Osteocyte (in vitro differentiated cells): ENCODE data around the gene CDCP2. TPM values are rescaled to one million over a fixed set of nuclear protein-coding genes. Genes with fewer than 3 reads are reported as not detected.
"Not testable (repeated sequence)": the region's sequence is repeated elsewhere in the genome, so short reads cannot be mapped to it uniquely, and the experiment has no call there.

Experiments used
- DNase-seq: peaks from one replicate; pipeline ENCODE4 v3.0.0; 2021; ENCODE audit warnings: mixed read lengths; ENCODE audit not compliant: unreplicated experiment; ENCODE audit errors: extremely low spot score
- H3K27ac Mint-ChIP-seq: one replicate; pipeline ENCODE4 v1.8.0; 2021; ENCODE audit warnings: mild to moderate bottlenecking, mixed read lengths; ENCODE audit not compliant: unreplicated experiment
- H3K27me3 Mint-ChIP-seq: one replicate; pipeline ENCODE4 v1.8.0; 2021; ENCODE audit warnings: mixed read lengths; ENCODE audit not compliant: unreplicated experiment
- H3K36me3 Mint-ChIP-seq: one replicate; pipeline ENCODE4 v1.8.0; 2021; ENCODE audit warnings: mixed read lengths; ENCODE audit not compliant: unreplicated experiment
- H3K4me1 Mint-ChIP-seq: one replicate; pipeline ENCODE4 v1.8.0; 2021; ENCODE audit warnings: mixed read lengths; ENCODE audit not compliant: unreplicated experiment
- H3K4me3 Mint-ChIP-seq: one replicate; pipeline ENCODE4 v1.8.0; 2021; ENCODE audit warnings: mild to moderate bottlenecking, moderate library complexity, mixed read lengths; ENCODE audit not compliant: unreplicated experiment
- H3K9me3 Mint-ChIP-seq: one replicate; pipeline ENCODE4 v1.8.0; 2021; ENCODE audit warnings: mixed read lengths; ENCODE audit not compliant: unreplicated experiment
- total RNA-seq: library from RNA; stranded (reverse); gene quantifications from 2 replicates; pipeline ENCODE4 v1.2.1, GENCODE V29; 2021
- TF ChIP-seq, protein P1 (sequence below): fragments of 200-600 bp; sonication (generic); IDR thresholded peaks from 2 replicates; pipeline ENCODE4 v1.5.0; 2021; ENCODE audit warnings: antibody characterized with exemption, mild to moderate bottlenecking, moderate library complexity

The CDCP2 gene
- total RNA-seq, 1 donor from 2014 or later = not detected

DNA sequence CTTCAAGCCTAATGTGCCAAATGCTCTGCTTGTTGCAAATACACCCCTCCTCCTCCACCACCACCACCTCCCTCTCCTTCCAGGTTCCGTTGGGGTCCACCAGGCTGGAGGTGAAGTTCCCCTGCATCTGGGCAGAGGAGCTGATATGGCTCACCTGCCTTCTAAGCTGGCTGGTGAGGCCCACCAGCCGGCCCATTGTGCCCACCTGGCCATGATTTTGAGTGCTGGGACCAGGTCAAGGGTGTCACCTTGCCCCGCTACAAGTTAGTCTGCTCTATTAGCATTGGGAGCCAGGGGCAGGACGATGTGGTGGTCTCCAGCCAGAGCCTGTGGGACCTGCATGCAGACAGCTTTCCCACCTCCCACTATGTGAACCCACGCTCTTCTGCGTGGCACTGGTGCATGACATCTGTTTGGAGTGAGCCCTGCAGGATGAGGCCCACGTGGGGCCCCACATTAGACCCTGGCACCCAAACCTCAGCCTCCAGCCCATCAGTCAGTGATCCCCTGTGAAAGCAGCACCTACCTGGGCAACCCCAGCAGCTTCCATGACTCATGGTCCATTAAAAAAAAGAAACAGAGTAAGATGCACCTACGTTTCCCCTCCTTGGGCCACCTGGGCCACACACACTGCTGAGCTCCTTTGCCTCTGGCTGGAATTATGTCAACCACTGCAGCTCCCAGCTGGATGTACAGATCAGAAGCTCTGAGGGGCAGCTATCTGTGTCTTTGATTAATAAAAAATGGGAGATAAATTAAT is 15.6 kb upstream of the CDCP2 start:
- no peaks in the 10 kb centered on the region for H3K27me3 Mint-ChIP-seq
- TF ChIP-seq, protein P1, sequence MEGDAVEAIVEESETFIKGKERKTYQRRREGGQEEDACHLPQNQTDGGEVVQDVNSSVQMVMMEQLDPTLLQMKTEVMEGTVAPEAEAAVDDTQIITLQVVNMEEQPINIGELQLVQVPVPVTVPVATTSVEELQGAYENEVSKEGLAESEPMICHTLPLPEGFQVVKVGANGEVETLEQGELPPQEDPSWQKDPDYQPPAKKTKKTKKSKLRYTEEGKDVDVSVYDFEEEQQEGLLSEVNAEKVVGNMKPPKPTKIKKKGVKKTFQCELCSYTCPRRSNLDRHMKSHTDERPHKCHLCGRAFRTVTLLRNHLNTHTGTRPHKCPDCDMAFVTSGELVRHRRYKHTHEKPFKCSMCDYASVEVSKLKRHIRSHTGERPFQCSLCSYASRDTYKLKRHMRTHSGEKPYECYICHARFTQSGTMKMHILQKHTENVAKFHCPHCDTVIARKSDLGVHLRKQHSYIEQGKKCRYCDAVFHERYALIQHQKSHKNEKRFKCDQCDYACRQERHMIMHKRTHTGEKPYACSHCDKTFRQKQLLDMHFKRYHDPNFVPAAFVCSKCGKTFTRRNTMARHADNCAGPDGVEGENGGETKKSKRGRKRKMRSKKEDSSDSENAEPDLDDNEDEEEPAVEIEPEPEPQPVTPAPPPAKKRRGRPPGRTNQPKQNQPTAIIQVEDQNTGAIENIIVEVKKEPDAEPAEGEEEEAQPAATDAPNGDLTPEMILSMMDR = no peak
- H3K4me3 Mint-ChIP-seq = no peak overlapping the region
- no peak for DNase-seq
- no peak overlapping the region for H3K27ac Mint-ChIP-seq
- no peaks in the 10 kb centered on the region for H3K9me3 Mint-ChIP-seq
- H3K4me1 Mint-ChIP-seq = peaks cover 11% of the 10 kb centered on the region
- H3K36me3 Mint-ChIP-seq = no peaks in the 10 kb centered on the region

DNA sequence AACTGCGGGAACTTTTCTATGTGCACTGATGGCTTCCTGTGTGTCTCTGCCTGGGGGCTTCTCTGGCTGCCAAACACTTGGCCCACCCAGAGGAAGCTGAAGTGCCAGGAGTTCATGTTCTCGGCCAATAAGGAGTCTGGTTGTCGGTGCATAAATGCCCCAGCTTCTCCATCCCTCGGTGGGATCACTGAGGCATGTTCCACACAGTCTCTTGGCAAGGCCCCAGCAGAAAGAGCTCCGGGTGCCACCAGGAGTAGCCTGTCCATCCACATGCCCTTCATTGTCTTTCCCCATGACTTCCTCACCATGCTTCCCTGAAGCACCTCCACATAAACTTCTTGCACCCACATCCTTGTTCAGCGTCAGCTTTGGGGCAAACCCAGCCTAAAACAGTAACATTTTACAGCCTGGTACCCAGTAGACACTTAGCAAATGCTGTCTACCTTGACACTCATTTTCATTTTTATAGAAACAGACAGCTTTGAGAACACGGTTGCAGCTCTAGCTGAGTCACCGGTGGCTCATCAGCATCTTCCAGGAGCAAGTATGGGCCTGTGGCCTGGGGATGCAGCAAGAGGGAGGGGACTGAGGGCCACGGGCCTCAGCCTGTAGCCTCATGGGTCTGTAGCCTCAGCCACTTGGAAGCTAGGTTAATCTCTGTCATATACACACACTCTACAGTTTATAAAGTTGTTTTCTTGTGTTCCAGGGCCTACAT is 14.8 kb upstream of the CDCP2 start:
- TF ChIP-seq, protein P1 = no peak
- Mint-ChIP-seq H3K27ac (no peak overlapping the region), H3K4me1 (peaks cover 17% of the 10 kb centered on the region), H3K27me3 (no peaks in the 10 kb centered on the region), H3K9me3 (no peaks in the 10 kb centered on the region), H3K4me3 (no peak overlapping the region), H3K36me3 (no peaks in the 10 kb centered on the region)
- no peak for DNase-seq

DNA sequence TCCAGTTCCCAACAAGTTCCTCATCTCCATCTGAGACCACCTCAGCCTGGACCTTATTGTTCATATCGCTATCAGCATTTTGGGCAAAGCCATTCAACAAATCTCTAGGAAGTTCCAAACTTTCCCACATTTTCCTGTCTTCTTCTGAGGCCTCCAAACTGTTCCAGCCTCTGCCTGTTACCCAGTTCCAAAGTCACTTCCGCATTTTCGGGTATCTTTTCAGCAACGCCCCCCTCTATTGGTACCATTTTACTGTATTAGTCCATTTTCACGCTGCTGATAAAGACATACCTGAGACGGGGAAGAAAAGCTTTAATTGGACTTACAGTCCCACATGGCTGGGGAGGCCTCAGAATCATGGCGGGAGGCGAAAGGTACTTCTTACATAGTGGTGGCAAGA is 13.6 kb upstream of the CDCP2 start:
- H3K4me1 Mint-ChIP-seq = peaks cover 22% of the 10 kb centered on the region
- H3K36me3 Mint-ChIP-seq, H3K4me3 Mint-ChIP-seq, DNase-seq, H3K27ac Mint-ChIP-seq, H3K27me3 Mint-ChIP-seq, H3K9me3 Mint-ChIP-seq: not testable (repeated sequence)

DNA sequence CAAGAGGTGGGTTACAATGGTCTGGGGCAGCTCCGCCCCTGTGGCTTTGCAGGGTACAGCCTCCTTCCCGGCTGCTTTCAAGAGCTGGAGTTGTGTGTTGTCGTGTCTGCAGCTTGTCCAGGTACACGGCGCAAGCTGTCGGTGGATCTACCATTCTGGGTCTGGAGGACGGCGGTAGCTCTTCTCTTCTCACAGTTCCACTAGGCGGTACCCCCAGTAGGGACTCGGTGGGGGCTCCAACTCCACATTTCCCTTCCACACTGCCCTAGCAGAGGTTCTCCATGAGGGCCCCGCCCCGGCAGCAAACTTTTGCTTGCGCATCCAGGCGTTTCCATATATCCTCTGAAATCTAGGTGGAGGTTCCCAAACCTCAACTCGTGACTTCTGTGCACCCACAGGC is 12.3 kb upstream of the CDCP2 start:
- H3K27me3 Mint-ChIP-seq = no peaks in the 10 kb centered on the region
- TF ChIP-seq, protein P1 = no peak
- H3K36me3 Mint-ChIP-seq = no peaks in the 10 kb centered on the region
- no peaks in the 10 kb centered on the region for H3K9me3 Mint-ChIP-seq
- no peak overlapping the region for H3K27ac Mint-ChIP-seq
- no peak overlapping the region for H3K4me3 Mint-ChIP-seq
- no peak for DNase-seq
- peaks cover 31% of the 10 kb centered on the region for H3K4me1 Mint-ChIP-seq

DNA sequence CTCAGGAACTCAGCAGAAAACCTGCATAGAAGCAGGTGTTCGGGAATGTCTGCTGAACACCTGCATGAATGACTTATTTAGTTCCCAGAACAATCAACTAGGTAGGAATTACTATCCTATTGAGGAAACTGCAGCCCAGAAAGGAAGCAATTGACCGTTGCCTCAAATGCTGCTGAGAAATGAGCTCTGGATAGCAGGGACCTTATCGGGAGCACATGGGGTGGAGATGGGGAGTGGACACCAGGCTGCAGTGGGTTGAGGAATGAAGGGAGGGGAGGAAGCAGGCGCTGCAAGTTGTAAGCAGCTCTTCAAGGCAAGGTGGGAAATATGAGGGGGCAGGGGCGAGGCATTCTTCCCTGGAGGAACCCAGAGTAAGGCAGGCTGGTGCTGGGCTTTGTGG is 10.8 kb upstream of the CDCP2 start:
- no peak overlapping the region for H3K4me3 Mint-ChIP-seq
- peaks cover 32% of the 10 kb centered on the region for H3K4me1 Mint-ChIP-seq
- H3K36me3 Mint-ChIP-seq = no peaks in the 10 kb centered on the region
- H3K27me3 Mint-ChIP-seq = no peaks in the 10 kb centered on the region
- no peaks in the 10 kb centered on the region for H3K9me3 Mint-ChIP-seq
- no peak for DNase-seq
- TF ChIP-seq, protein P1 = no peak
- no peak overlapping the region for H3K27ac Mint-ChIP-seq
